IPS-20b (cell line): Measurements from ENCODE around the gene GNB5.
"Not testable (repeated sequence)": the region's sequence is repeated elsewhere in the genome, so short reads cannot be mapped to it uniquely, and the experiment has no call there.

Experiments
- H3K27ac ChIP-seq: one replicate; pipeline ENCODE4 v1.5.1; 2013; ENCODE audit warnings: low read length
- H3K27me3 ChIP-seq: 2 replicates; pipeline ENCODE4 v1.6.1; 2013; ENCODE audit warnings: mild to moderate bottlenecking, low read length, inconsistent platforms; ENCODE audit not compliant: insufficient read depth
- H3K36me3 ChIP-seq: 2 replicates; pipeline ENCODE4 v1.6.1; 2013; ENCODE audit warnings: low read depth, mild to moderate bottlenecking, inconsistent platforms, low read length, moderate library complexity; ENCODE audit not compliant: insufficient read depth
- H3K4me1 ChIP-seq: 2 replicates; pipeline ENCODE4 v1.6.1; 2013; ENCODE audit warnings: mild to moderate bottlenecking, control low read depth, inconsistent platforms, low read length, moderate library complexity; ENCODE audit not compliant: insufficient read depth
- H3K4me3 ChIP-seq: 2 replicates; pipeline ENCODE4 v1.5.1; 2013; ENCODE audit warnings: mild to moderate bottlenecking, low read length, inconsistent platforms
- H3K9ac ChIP-seq: 2 replicates; pipeline ENCODE4 v1.6.1; 2013; ENCODE audit warnings: low read depth, mild to moderate bottlenecking, inconsistent platforms, low read length, moderate library complexity
- H3K9me3 ChIP-seq: 2 replicates; pipeline ENCODE4 v1.6.1; 2013; ENCODE audit warnings: mild to moderate bottlenecking, low read depth, low read length, inconsistent platforms; ENCODE audit not compliant: insufficient read depth

The GNB5 gene

DNA sequence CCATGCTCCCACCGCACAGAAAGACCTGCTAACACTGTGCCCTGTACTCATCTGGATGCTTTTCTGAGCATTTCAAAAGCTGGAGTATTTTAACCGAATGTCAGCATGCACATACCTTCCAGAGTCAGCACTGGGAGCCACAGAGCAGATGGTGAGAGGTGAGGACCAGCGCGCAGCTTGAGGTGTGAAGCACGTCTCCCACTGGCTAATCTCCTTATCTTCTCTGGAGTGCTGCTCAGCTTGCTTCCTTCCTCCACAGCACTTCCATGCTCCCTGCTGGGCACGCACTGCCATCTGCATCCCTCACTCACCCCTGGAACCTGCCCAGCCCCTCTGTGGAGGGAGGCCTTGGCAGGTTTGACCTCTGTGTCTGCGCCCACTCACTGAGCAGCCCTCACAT lies at the start of gene GNB5:
GNB5 (minus strand) TSS at position 186 of the 400 bp plus-strand sequence. CDS start 6,716 bp downstream, outside the sequence.
- Histone ChIP-seq H3K9ac (no peak within 1 kb of the TSS), H3K4me1 (no peaks in the 10 kb centered on the region), H3K9me3 (no peaks in the 10 kb centered on the region), H3K27ac (no peak within 1 kb of the TSS), H3K36me3 (peaks cover 19% of the 10 kb centered on the region; the same call in 1 of the 2 replicates), H3K4me3 (no peak within 1 kb of the TSS), H3K27me3 (no peaks in the 10 kb centered on the region)

DNA sequence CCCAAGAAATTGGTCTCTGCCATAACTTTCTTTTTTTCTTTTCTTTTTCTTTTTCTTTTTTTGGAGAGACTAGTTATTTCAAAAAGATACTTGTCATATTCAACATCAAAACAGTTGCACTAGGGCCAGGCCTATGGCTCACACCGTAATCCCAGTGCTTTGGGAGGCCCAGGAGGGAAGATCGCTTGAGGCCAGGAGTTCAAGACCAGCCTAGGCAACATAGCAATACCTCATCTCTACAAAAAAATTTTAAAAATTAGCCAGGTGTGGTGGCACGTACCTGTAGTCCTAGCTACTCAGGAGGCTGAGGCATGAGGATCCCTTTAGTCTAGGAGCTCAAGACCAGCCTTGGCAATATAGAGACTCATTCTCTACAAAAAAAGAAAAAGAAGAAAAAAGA lies 49.0 kb upstream of the GNB5 start:
- no peaks in the 10 kb centered on the region for H3K27me3 ChIP-seq
- H3K27ac ChIP-seq: no peak overlapping the region
- no peaks in the 10 kb centered on the region for H3K9me3 ChIP-seq
- no peak overlapping the region for H3K9ac ChIP-seq
- no peaks in the 10 kb centered on the region for H3K4me1 ChIP-seq
- H3K36me3 ChIP-seq: peaks cover 76% of the 10 kb centered on the region
- H3K4me3 ChIP-seq: no peak overlapping the region

GRCh38 chr15:52238989-52239525 lies 47.9 kb upstream of the GNB5 start:
- H3K27ac ChIP-seq, H3K4me1 ChIP-seq, H3K9ac ChIP-seq, H3K27me3 ChIP-seq, H3K4me3 ChIP-seq, H3K9me3 ChIP-seq: not testable (repeated sequence)
- H3K36me3 ChIP-seq: peaks cover 76% of the 10 kb centered on the region

GRCh38 chr15:52238149-52238548 lies 47.0 kb upstream of the GNB5 start:
- H3K36me3 ChIP-seq: peaks cover 76% of the 10 kb centered on the region
- H3K9ac ChIP-seq: no peak overlapping the region
- no peak overlapping the region for H3K27ac ChIP-seq
- H3K4me1 ChIP-seq: no peaks in the 10 kb centered on the region
- H3K9me3 ChIP-seq: no peaks in the 10 kb centered on the region
- no peak overlapping the region for H3K4me3 ChIP-seq
- H3K27me3 ChIP-seq: no peaks in the 10 kb centered on the region

- Histone ChIP-seq H3K4me3 (no peak overlapping the region), H3K27ac (no peak overlapping the region), H3K27me3 (no peaks in the 10 kb centered on the region), H3K36me3 (peaks cover 58% of the 10 kb centered on the region), H3K9ac (no peak overlapping the region), H3K4me1 (no peaks in the 10 kb centered on the region), H3K9me3 (no peaks in the 10 kb centered on the region)
Measured at GRCh38 chr15:52236013-52236412, 44.8 kb upstream of the GNB5 start.

DNA sequence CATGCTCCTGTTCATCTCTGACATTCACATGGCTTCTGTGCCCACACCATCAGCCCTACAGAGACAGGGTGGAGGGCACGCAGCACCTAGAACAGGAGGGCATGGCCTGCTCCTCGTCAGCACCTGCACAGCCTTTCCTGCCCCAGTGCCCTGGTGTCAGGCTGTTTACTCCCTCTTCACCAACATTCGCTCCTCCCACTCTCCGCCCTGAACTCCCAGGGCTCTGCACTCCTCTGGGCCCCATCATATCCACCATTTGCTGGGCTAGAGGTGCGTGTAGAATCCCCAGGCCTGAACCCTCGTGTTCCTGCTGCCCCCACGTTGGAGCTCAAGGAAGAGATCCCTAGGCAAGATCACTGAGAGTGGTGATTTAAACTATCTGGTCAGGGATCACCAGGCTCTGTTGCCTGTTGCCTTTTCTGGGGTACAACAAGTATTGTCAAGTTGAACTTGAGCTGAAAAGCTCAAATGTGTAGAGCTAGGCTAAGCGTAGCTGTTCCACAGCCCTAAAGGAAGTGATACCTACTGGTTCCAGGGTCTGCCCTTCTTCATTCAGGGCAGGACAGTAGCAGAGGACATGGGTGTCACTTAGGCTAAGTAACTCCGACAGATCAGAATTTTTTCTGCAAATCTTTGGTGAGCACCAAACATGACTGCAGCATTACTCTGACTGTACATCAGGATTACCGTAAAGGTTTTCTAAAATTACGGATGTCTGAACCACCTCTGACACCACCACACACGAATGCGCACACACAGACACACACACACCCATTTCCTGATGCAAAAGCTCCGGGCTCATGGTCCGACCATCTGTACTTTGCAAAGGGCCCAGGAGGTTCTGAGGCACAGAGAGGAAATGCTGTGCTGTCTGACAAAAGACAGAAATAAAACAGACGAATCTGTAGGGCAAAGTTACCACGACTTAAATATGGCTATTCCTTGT lies 43.7 kb upstream of the GNB5 start:
- Histone ChIP-seq H3K4me3 (no peak overlapping the region), H3K9ac (no peak overlapping the region), H3K27me3 (no peaks in the 10 kb centered on the region)

DNA sequence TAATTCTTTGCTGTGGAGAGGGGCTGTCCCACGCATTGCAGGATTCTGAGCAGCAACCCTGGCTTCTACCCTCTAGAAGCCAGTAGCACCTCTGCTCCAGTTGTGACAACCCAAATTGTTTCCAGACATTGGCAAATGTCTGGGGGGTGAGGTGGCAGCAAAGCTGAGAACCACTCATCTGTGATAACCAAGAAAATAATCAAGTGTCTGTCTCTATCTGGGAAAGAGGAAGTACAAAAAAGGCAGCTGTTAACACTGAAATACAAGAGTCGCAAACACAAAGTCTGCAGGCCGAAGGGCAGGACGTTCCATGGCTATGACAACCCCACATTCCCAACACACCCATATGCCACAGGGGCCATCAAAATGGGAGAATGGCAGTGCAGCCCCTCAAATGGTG lies 42.2 kb upstream of the GNB5 start:
- H3K4me1 ChIP-seq: no peaks in the 10 kb centered on the region
- H3K4me3 ChIP-seq: no peak overlapping the region
- peaks cover 54% of the 10 kb centered on the region for H3K36me3 ChIP-seq
- no peak overlapping the region for H3K9ac ChIP-seq
- H3K27me3 ChIP-seq: no peaks in the 10 kb centered on the region
- no peak overlapping the region for H3K27ac ChIP-seq
- no peaks in the 10 kb centered on the region for H3K9me3 ChIP-seq

More for the DNA sequence above, 43.7 kb upstream of the GNB5 start:
- Histone ChIP-seq H3K4me1 (no peaks in the 10 kb centered on the region), H3K36me3 (peaks cover 57% of the 10 kb centered on the region), H3K9me3 (no peaks in the 10 kb centered on the region), H3K27ac (no peak overlapping the region)

DNA sequence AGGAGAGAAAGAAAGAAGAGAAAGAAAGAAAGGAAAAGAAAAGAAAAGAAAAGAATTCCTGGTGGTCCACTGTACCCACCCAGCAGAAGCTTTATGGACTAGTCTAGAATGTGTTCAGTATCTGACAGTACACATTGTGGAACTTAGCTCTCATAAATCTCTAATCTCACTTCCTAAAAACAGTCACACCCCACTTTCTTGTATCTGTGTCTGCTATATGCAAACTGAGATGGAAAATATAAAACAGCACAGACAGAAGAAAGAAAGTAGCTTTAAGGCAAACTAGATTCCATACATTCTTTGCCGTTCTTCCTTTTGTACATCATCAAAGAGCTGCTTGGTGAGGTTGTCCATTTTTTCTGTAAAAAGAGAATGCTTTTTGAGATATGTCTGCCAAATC lies 41.1 kb upstream of the GNB5 start:
- Histone ChIP-seq H3K36me3 (peaks cover 49% of the 10 kb centered on the region), H3K9ac (no peak overlapping the region), H3K27ac (no peak overlapping the region), H3K27me3 (no peaks in the 10 kb centered on the region), H3K4me1 (no peaks in the 10 kb centered on the region), H3K9me3 (no peaks in the 10 kb centered on the region), H3K4me3 (no peak overlapping the region)

GRCh38 chr15:52230073-52230472 lies 38.9 kb upstream of the GNB5 start:
- Histone ChIP-seq H3K4me1 (no peaks in the 10 kb centered on the region), H3K27me3 (no peaks in the 10 kb centered on the region), H3K36me3 (peaks cover 42% of the 10 kb centered on the region), H3K9ac (no peak overlapping the region), H3K27ac (no peak overlapping the region), H3K9me3 (no peaks in the 10 kb centered on the region), H3K4me3 (no peak overlapping the region)

- no peaks in the 10 kb centered on the region for H3K4me1 ChIP-seq
- no peak overlapping the region for H3K27ac ChIP-seq
- peaks cover 42% of the 10 kb centered on the region for H3K36me3 ChIP-seq
- no peaks in the 10 kb centered on the region for H3K27me3 ChIP-seq
- no peak overlapping the region for H3K9ac ChIP-seq
- no peak overlapping the region for H3K4me3 ChIP-seq
- H3K9me3 ChIP-seq: no peaks in the 10 kb centered on the region
Measured at GRCh38 chr15:52228921-52229320, 37.7 kb upstream of the GNB5 start.

GRCh38 chr15:52227456-52227855 lies 36.3 kb upstream of the GNB5 start:
- H3K9me3 ChIP-seq: no peaks in the 10 kb centered on the region
- no peak overlapping the region for H3K27ac ChIP-seq
- no peak overlapping the region for H3K9ac ChIP-seq
- H3K27me3 ChIP-seq: no peaks in the 10 kb centered on the region
- no peak overlapping the region for H3K4me3 ChIP-seq
- H3K4me1 ChIP-seq: no peaks in the 10 kb centered on the region
- H3K36me3 ChIP-seq: peaks cover 48% of the 10 kb centered on the region

GRCh38 chr15:52225230-52225629 lies 34.0 kb upstream of the GNB5 start:
- Histone ChIP-seq H3K9me3 (no peaks in the 10 kb centered on the region), H3K27me3 (no peaks in the 10 kb centered on the region), H3K4me3 (no peak overlapping the region), H3K36me3 (peaks cover 70% of the 10 kb centered on the region), H3K27ac (no peak overlapping the region), H3K9ac (no peak overlapping the region), H3K4me1 (no peaks in the 10 kb centered on the region)
